Measurements from ENCODE around the gene FST.

Gene FST, protein sequence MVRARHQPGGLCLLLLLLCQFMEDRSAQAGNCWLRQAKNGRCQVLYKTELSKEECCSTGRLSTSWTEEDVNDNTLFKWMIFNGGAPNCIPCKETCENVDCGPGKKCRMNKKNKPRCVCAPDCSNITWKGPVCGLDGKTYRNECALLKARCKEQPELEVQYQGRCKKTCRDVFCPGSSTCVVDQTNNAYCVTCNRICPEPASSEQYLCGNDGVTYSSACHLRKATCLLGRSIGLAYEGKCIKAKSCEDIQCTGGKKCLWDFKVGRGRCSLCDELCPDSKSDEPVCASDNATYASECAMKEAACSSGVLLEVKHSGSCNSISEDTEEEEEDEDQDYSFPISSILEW

DNA sequence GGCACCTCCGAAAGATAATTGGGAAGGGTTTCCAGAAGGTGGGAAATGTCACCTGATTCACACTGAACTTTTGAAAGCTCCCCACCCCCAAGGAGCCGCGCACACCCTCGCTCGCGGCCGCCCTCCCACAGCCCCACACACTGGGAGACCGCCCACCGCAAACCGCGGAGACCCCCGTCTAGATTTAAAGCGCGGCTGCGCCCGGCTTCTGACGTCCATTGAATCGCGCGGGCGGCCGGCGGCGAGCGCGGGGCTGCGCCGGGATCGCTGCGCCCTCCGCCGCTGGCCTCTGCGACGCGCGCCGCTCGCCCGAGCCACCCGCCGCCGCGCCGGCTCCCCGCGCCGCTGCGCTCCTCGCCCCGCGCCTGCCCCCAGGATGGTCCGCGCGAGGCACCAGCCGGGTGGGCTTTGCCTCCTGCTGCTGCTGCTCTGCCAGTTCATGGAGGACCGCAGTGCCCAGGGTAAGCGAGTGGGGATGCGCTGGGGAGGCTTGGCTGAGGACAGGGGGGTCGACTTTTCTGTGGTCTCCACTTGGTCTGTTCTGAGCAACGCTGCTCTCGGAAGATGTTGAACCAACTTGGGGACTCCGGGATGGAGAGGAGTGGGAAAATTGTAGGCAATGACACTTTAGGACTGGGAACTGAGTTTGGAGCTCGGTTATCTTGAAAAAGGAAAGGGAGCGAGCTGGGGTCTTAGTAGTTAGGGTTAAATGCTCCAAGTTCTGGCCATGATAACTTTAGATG, at the start of gene FST:
Gene FST (plus strand): TSS at position 214 of the 743 bp plus-strand sequence. CDS start 163 bp downstream, at position 377.
- peak; percentile 56 for DNase-seq

DNA sequence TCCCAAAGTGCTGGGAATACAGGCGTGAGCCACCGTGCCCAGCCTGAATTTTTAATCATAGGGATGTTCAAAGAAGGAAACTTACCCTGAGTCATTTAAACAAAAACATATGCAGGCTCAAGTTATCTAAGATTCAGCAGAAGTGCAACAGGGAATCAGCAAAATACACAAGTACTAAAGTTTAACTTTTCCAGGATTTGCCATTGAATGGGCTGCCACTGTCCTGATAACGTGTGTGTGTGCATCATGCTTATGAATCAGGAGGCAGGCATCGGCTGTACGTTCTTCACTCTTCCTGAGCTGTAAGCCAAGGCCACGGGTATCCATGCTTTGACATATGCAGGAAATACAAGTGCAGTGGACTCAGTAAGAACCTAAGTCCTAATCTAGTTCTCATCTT, 48.8 kb upstream of the FST start:
- DNase-seq = no peak

DNA sequence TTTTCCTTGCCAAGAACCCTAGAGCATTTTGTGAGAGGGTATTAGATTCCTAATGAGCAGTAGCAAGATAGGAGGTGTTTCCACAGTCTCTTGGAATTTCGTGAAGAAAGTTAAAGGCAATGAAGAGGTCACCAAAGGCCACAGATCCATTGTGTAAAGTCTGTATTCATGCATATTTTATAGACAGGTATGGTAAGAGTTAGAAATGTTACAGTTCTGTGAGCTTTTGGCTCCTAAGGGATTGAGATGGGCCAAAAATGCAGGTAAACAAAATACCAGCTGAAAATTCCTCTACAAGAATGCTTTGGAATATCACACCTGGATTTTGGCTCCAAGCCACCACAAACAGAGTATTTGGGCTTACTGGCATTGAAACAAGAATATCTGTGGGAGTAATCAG, 47.4 kb upstream of the FST start:
- DNase-seq = no peak

DNA sequence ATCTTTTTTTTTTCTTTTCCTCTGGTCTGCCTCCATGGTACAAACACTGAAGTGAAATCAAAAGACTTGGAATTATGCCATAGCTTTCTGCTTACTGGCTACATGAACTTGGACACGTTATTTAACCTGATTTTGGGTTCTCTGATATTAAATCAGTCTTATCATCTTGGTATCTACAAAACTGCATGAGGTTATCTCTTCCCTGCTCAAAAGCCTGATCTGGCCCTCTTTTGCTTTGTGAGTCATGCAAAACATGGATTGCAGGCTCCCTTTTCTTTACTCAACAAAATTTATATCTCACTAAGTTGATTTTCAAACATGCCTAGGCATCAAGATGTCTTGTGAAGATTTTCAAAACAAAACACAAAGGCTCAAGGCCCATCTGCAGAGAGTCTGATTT, 45.9 kb upstream of the FST start:
- no peak for DNase-seq

DNA sequence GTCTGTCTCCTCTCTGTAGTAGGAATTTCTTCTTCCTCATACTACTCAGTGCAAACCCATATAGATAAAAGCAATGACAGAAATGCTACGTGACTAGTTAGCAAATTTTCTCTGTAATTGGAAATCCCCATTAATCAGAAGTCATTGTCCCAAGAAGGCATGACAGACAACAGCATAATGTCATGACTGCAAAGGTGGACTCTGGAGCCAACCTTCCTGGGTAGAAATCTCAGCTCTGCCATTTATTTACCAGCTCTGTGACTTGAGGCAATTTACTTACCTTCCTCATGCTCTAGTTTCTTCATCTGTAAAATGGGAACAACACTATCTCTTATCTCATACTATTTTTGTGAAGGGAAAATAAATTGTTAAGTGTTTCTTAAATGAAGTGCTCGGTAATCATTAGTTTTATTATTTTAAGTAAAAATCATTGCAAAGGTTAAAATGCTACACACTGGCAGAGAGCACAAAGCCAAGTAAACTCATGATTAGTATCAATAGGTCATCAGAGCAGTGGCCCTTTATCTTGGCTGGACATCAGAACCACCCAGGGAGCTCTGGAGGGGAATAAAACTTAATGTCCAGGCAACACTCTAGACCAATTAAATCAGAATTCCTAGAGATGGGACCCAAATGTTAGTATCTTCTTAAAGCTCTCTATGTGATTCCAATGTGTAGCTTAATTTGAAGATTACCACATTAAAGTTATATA, 43.8 kb upstream of the FST start:
- DNase-seq = no peak

DNA sequence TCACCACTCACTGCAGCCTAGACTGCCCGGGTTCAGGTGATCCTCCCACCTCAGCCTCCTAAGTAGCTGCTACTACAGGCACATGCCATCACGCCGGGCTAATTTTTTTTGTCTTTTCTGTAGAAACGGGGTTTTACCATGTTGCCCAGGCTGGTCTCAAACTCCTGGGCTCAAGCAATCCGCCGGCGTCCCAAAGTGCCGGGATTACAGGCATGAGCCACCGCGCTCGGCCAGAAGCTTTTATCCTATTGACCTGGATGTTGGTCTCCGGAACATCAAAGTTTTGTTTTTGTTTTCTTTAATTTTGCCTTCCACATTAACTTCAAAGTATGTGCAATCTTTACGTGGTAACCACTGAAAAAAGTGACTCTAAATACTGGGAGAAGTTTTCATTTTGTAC, 42.4 kb upstream of the FST start:
- DNase-seq = no peak

DNA sequence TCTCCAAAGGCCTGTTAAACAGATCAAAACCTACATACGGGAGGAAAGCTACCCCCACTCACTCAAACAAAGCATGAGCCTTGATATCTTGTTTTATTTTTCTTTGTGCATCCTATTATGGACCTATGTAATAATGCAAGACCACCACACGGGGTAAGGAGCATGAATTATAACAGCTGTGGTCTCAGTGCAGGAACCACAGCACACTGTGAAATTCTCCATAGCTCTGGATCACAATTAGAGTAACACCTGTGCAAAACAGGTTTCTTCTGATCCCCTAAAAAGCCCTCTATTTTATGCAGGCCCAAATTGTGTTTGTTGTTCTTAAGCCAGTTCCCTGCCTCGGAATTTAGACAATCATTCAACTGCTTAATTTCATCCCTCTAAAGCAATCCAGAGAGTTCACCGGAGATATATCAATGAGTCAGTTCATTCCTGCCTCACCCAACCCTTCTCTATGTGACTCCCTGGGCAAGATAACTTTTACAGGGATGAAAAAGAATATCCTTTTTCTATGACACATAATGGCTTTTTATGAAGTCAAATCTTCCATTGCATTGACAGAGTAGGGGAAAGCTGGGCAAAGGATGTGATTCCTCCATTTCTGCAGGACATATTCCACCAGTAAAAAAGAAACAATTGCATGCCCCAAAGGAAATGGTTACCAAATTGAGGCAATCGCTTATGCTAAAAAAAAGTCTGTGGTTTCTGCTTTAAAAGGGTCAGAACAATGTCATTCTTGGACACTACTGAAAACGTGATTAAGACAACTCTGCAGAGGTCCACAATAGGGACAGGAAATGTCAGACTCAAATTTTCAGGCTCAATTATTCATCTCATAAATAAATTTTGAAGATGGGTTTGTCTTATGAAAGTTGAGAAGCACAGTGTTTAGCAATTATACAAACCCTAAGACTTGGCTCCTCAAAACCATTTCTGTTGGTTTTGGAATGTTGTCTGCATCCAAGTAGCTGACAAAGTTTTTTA, 41.6 kb upstream of the FST start:
- no peak for DNase-seq

DNA sequence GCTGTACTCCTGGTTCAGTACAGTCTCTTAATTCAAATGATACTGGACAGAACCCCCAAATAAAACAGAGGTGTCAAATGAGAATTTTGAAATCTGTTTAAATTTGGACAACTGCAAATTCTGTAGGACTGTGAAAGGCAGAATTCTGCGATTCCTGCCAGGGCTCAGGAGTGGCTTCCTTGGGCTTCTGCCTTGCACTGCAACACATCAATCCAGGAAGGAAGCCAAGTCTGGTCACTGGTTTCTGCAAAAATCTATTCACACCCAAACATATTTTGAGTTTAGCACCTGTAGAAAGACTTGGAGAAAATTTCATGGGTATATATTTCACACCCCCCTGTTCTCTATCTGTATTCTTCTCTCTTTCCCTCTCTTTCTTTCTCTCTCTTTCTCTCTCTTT, 37.5 kb upstream of the FST start:
- no peak for DNase-seq

DNA sequence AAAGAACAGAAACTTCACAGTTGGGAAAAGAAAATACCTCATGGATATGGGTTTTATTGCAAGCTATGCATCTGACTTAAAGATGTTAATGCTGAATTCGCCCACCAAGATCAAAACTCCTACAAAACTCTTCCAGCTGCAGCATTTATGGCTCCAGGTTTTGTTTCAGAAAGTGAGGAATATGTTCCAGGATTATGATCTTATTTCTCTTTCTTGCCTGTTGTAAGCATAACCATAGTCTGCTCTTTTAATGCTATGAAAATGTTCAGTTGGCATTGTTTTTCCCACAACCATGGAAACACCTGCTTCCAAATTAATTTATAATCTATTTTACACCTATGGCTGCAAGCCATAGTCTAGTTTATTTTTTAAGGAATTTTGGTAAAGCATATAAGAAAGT, 34.9 kb upstream of the FST start:
- DNase-seq = no peak

DNA sequence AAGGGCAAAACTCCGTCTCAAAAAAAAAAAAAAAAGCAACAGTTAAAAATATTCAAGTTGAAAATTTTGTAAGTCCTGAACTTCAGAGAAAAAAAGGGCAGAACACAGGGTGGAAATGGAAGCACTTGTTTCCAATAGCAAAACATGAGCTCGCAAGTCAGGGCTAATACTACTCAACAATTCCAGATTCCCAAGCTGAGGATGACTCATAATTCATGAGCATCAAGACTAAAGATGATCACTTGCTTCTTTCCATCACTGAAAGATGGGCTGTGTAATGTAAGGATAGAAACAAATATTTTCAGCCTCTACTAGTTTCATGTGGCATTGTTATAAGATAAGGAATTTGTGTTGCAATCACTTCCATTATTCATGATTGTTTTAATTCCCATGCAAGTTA, 33.5 kb upstream of the FST start:
- DNase-seq = no peak

DNA sequence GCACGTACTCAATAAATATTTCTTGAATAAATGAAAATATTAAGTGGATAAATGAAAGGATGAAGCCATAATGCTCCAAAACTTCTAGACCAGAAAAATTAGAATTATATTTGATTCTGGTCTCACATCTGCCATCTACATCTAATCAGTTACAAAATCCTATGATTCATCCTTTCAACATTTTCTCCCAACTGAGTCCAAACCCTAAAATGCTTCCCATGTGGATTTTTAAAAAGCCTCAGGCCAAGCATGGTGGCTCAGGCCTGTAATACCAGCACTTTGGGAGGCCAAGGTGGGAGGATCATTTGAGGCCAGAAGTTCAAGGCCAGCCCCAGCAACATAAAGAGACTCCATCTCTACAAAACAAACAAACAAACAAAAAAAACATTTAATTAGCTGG, 31.6 kb upstream of the FST start:
- no peak for DNase-seq

DNA sequence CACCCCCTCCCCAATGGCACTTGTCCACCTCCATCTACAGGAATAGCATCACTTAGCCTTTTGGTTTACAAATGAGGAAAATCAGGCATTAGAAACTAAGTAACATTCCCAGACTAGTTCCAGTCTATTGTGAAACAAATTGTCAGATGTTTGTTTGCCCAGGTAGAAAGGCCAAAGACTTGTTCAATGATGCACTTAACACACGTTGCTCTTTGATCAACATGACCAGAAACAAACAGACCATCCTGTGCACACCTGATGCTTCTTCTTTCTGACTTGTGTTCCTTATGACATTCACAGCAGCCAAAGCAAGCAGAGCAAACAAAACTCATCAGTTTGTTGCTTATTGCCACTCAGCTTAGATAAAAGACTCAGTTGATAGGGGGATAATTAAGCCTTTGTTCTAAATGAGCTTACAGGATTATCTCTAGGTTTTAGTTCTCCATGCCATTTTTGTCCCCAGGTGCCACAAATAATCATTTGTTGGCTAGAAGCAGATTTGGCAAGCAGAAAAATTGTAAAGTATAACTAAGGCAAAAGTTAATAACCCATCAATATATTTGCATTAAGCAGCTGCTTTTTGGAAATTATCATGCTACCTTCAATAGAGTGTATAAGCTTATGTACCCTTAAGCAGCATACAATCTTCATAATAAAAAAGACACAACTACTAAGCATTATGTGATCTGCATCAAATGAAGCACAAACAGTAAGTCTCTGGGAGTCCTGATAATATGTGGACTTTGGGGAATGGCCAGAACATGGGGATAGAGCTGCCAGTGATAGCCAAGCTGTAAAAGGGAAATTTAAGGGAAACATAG, 26.3 kb upstream of the FST start:
- DNase-seq = peak; percentile 74

DNA sequence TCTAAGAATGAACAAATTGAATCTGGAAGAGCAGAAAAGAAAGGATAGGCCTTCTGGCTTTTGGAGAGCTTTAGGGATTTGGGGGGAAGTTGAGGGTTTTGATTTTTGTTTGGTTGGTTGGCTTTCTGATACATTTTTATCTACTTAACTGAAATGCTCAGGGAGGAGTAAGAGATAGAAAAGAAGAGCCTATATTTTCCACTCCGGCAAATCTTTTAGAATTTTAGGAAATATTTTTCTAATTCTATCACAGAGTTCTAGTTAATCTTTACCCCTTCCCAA, 25.8 kb upstream of the FST start:
- no peak for DNase-seq

DNA sequence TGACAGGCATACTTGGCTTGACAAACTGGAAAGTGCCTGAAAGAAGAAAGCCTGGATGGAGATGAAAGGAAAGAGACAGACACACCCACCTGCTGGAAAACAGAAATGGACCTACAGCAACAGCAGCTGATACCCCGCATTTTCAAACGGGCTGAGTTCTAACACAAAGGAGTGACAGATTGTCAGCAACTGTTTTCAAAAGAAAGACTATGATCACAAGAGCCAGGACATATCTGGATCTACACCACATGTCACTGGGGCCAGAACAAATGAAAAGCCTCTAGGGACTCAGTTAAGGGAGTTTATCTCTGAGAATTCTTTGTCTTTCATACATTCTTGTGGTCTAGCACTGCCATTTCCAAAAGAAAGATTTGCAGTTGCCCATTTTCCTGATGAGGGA, 24.1 kb upstream of the FST start:
- DNase-seq = no peak

DNA sequence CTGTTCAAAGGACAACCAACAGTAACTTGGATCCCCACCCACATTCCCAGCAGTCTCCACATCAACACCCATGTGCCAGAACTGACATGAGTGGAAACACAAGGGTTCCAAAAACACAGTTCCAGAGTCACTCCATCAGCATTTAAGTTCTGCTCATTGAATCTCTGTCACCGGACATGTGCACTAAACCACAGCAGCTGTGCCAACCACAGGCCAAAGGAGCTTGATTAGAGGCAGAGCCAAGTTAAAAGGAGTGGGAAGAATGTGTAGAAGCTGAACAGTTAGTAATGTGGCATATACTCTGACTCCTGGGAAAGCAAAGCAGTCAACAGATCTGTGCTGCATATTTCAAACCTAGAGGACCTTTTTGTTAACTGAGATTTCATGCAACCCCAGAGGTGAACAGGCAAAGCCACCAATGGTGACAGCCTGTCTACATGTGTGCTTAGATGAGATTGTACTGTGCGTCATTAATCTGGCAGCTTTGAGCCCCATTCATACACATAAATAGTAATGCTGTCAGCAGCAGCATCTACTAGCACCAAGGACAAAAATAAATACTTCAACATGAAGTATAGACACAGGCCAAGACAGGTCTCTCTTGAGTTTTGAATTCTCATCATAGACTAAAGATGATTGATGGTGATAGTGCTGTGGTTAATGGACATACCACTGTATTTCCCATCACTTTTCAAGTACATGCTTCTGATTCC, 16.4 kb upstream of the FST start:
- no peak for DNase-seq

DNA sequence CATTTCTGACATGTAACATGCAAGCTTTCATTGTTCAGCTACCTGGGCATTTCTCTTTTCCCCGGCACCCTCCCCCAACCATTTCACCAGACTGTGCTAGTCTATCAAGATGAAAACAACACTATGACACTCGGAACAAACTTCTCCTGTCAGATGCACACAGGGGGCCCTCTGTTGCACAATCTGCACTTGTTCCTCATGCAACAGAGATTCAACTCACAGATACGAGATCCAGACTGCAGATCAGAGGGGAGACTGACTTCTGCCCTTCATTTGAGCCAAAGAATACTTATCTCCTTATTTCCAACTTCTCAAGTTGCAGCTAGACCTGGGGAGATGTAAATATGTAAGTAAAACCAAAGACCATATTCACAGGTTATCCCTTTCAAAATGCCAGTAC, 15.7 kb upstream of the FST start:
- DNase-seq = no peak

DNA sequence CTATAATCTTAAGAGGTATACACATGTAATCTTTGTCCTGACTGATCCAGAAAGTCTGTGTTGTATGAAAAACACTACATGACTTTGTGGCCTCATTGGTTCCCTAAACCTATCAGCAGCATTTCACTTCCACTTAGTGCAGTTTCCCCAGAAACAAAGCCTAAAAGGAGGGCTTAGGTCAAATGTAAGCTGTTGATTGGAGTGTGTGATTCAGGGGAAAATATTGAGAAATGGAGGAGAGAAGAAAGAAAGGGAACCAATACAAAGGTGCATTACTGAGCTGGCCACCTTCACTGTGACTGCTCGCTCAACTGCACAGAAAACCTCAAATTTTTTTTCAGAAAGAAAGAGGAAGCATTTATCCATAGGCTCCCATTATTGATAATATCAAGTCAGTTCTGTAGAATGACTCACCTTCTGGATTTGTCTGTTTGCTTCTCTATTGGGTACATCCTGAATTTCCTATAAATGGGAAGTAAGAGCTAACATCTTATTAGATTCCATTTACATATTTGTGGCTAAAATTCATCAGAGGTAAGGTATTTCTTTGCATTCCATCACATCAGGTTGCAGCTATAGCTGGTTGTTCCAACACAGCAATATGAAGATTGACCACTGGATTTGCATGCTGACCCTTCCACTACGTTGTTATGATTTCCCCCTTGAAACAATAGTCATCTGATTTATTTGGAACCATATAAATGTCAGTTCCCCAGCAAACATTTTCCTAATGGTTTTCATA, 10.3 kb upstream of the FST start:
- no peak for DNase-seq

DNA sequence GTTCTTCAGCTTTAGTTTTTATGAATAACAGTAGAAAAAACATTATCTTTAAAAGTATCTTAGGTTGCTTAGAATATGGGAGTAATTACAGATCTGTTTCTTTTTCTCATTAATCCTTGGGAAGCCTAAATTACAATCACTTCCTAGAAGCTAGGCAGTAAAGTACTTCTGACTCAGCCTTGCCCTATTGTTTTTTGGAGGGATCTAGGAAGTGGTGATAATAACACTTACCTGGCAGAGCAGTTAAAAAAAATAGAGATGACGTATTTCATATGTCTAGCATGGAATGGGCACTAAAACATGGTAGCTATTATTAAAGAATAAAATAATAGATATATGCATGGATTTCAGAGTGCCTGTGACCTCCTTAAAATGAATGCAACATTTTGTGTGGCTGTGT, 8.2 kb upstream of the FST start:
- DNase-seq = no peak

DNA sequence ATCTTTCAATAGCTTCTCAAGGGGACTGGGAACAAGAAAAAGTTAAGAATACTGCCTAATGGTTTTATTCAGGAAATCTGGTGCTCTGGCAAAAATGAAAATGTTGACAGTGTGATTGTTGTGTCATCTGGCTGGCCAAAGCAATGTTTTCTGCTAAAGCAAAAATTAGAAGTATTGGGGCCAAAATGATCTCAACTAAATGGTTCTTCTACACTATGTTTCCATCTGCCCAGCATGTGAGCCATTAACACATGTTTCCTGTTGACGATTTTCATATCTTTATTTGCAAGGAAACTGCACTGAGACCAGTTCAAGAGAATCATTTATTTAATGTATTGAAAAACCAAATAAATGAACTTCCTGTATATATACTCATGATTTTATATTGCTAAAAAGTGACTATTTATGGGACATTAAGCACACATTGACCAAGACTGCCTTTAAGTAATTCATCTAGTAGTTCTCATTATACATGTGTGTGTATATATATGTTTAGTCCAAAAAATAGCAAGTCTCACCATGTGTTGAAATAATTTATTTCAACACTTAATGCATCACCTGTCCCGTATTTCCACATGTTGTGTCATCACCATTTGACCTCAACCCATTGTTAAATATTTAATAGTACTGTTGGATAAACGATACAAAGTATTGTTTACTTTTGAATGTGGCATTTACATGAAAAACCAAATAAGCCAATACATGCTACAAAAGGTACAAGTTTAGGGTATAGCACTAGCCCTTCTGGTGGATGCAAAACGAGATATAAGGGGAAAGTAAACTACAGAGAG, 7.5 kb upstream of the FST start:
- DNase-seq = no peak

DNA sequence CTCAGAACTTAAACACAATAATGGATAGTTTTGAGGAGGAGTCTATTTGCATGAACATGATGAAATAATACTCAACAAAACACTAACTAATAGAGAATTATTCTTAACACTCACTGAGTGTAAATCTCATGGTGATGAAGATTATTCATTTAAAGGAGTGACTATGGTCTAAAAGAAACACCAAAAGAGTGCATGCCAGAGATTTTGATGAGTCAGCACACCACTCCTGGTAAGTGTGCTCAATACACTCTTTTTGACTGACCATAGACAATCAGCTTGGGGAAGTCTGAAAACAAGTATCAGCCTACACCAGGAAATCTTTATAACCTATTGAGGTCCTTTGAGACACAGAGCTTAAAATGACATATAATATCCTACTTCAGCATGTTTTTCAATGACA, 6.8 kb upstream of the FST start:
- no peak for DNase-seq
